ENCODE results near the gene DLG2.

- TF ChIP-seq CTCF (IDR thresholded peaks at IDR 0.05 in 4 of 5, conservative IDR thresholded peaks at IDR 0.05 in 1 of 5) (no peak), POLR2A (IDR thresholded peaks at IDR 0.05) (no peak)
Observed at GRCh38 chr11:84019571-84020194, 1607.5 kb downstream of the DLG2 start.
